Suprapubic skin (tissue), 4 donors: Measurements from ENCODE around the gene EEPD1. TPM values are rescaled to one million over a fixed set of nuclear protein-coding genes. Genes with fewer than 3 reads are reported as not detected.

Experiments
- DNase-seq, 2 donors: peaks; one replicate each; pipeline ENCODE4 v3.0.0-alpha.2; 2019; ENCODE audit warnings: low spot score in 2 of 2
- H3K27ac ChIP-seq: fragments of 200-600 bp; sonication (generic); one replicate; pipeline ENCODE4 v1.5.1; 2019
- H3K27me3 ChIP-seq: fragments of 200-600 bp; sonication (generic); one replicate; pipeline ENCODE4 v1.5.1; 2019
- H3K36me3 ChIP-seq: fragments of 200-600 bp; sonication (generic); one replicate; pipeline ENCODE4 v1.5.1; 2019
- H3K4me1 ChIP-seq: fragments of 200-600 bp; sonication (generic); one replicate; pipeline ENCODE4 v1.5.1; 2019
- H3K4me3 ChIP-seq: fragments of 200-600 bp; sonication (generic); one replicate; pipeline ENCODE4 v1.5.1; 2019; ENCODE audit warnings: mild to moderate bottlenecking
- H3K9me3 ChIP-seq: fragments of 200-600 bp; sonication (generic); one replicate; pipeline ENCODE4 v1.5.1; 2019
- EP300 ChIP-seq: sonication (generic); formaldehyde crosslinking; IDR thresholded peaks from one replicate; pipeline ENCODE4 v1.6.1; 2017; ENCODE audit warnings: antibody characterized with exemption
- POLR2A ChIP-seq, 2 donors: fragments of 450-650 bp; IDR thresholded peaks; one replicate each; pipeline ENCODE4 v1.6.1; 2017; ENCODE audit warnings: antibody characterized with exemption in 2 of 2, mild to moderate bottlenecking in 2 of 2, moderate library complexity in 2 of 2
- POLR2AphosphoS5 ChIP-seq, 3 donors: sonication (generic); formaldehyde crosslinking; IDR thresholded peaks; one replicate each; pipeline ENCODE4 v1.6.1; 2017; ENCODE audit warnings: antibody characterized with exemption in 3 of 3
- WGBS: methylation state at CpG from one replicate; pipeline ENCODE4 v1.1.5; 2018; 5-methylcytosine and 5-hydroxymethylcytosine counted together
- total RNA-seq, 4 donors: library from RNA; depleted of rRNA; stranded (reverse); fragments of >200 nt; gene quantifications; one replicate each; pipeline ENCODE4 v1.1.0, GENCODE V29; 2016
- TF ChIP-seq, protein P1 (sequence below), 2 donors: fragments of 200-600 bp in 1 of 2; fragments of 450-650 bp in 1 of 2; sonication (generic) in 1 of 2; IDR thresholded peaks; one replicate each; pipeline ENCODE4 v1.5.1; 2016 to 2019; ENCODE audit warnings: antibody characterized with exemption in 2 of 2, mild to moderate bottlenecking in 1 of 2, moderate library complexity in 1 of 2

The EEPD1 gene
- total RNA-seq, 4 donors from 2014 or later = 11.7 to 18.2 (median 16.1) TPM

DNA sequence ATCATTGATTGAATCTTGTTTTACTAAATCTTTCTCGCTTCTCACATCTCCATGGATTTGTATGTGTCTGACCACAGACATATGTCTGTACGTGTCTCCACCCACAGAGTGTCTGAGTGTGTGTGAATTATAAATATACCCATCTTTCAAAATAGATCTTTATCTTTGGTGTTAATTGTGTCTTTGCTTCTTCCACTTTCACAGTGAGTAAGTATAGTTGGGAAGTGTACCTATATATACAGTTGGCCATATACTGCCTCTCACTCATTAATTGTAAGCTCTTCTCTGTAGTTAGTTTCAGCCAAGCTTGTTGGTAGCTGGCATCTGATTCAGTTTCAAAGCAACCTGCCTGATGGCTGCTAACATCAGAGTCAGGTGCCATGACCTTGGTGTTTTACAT lies 18.4 kb downstream of the EEPD1 start:
- 30% methylated on average over 2 of the region's 2 CpGs for WGBS
- no peaks in the 10 kb centered on the region for H3K27me3 ChIP-seq
- no peaks in the 10 kb centered on the region for H3K36me3 ChIP-seq
- H3K4me3 ChIP-seq = no peak overlapping the region
- H3K27ac ChIP-seq = no peak overlapping the region
- no peaks in the 10 kb centered on the region for H3K9me3 ChIP-seq
- peaks cover 15% of the 10 kb centered on the region for H3K4me1 ChIP-seq
- DNase-seq = no peak
- no peak for TF ChIP-seq POLR2A (IDR thresholded peaks at IDR 0.05)
- TF ChIP-seq EP300 = no peak
- no peak for TF ChIP-seq POLR2AphosphoS5 (IDR thresholded peaks at IDR 0.05)
- TF ChIP-seq, protein P1, sequence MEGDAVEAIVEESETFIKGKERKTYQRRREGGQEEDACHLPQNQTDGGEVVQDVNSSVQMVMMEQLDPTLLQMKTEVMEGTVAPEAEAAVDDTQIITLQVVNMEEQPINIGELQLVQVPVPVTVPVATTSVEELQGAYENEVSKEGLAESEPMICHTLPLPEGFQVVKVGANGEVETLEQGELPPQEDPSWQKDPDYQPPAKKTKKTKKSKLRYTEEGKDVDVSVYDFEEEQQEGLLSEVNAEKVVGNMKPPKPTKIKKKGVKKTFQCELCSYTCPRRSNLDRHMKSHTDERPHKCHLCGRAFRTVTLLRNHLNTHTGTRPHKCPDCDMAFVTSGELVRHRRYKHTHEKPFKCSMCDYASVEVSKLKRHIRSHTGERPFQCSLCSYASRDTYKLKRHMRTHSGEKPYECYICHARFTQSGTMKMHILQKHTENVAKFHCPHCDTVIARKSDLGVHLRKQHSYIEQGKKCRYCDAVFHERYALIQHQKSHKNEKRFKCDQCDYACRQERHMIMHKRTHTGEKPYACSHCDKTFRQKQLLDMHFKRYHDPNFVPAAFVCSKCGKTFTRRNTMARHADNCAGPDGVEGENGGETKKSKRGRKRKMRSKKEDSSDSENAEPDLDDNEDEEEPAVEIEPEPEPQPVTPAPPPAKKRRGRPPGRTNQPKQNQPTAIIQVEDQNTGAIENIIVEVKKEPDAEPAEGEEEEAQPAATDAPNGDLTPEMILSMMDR (IDR thresholded peaks at IDR 0.05) = no peak

DNA sequence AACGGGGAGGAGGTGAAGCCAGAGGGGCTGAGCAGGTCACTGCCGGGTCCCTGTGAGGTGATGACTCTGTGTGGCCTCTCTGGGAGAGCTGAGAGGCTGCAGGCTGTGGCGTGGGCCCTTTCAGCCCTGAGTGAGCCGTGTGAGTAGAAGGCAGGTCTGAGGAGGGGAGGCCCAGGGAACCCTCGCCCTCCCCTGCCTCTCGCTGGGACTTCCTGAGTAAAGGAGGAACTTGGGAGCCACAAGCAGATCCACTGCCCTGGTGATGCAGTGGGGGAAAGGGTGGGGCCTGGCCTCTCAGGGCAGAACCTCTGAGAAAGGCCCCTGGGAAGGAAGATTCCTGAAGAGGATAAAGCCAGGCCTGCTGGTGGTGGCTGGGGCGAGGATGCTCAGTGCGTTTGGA lies 22.8 kb downstream of the EEPD1 start:
- peak overlapping the region; percentile 2 for H3K27ac ChIP-seq
- 62% methylated on average over 8 of the region's 8 CpGs for WGBS
- DNase-seq = no peak

DNA sequence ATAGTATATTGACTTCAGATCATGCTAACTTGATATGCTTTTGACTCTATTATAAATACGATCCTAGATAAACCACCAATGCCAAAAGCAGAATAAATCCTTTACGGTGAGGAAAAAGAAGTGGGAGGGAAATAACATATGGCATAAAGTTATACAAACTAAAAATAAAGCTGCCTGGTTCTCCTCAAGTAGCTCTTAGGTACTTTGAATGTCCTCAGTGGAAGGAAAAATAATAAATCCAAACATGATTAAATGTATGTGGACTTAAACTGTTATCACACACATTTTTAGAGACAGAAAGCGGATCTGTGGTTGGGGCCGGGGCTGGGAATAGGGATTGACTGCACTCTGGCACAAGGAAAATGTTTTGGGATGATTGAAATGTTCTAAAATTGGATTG lies 23.6 kb downstream of the EEPD1 start:
- no peaks in the 10 kb centered on the region for H3K9me3 ChIP-seq

More for the DNA sequence above, 22.8 kb downstream of the EEPD1 start:
- H3K9me3 ChIP-seq = no peaks in the 10 kb centered on the region
- H3K27me3 ChIP-seq = no peaks in the 10 kb centered on the region
- no peak overlapping the region for H3K4me3 ChIP-seq
- TF ChIP-seq, protein P1 (IDR thresholded peaks at IDR 0.05) = no peak
- TF ChIP-seq POLR2AphosphoS5 (IDR thresholded peaks at IDR 0.05) (no peak), EP300 (no peak), POLR2A (IDR thresholded peaks at IDR 0.05) (no peak)
- peaks cover 19% of the 10 kb centered on the region for H3K4me1 ChIP-seq
- no peaks in the 10 kb centered on the region for H3K36me3 ChIP-seq

DNA sequence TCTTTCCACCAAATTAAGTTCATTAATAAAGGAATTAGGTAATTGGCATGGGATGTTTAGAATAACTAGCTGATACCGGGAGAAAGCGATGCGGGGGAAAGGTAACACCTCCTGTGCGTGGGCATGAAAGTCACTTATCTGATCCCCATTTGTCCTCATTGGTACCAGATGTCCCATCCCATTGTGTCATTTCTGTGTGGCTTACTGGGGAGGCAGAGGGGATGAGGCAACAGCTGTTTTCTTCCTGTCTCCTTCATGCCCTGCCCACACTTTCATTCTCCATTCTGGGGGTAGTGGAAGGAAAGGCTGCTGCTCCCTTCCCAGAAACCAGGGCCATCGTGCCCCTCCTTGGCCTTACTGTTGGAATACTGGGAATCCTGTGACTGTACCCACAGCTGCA lies 27.1 kb downstream of the EEPD1 start:
- TF ChIP-seq, protein P1 (IDR thresholded peaks at IDR 0.05) = no peak
- no peak for TF ChIP-seq POLR2A (IDR thresholded peaks at IDR 0.05)
- TF ChIP-seq EP300 = no peak
- no peak overlapping the region for H3K27ac ChIP-seq
- H3K27me3 ChIP-seq = no peaks in the 10 kb centered on the region
- no peaks in the 10 kb centered on the region for H3K36me3 ChIP-seq
- H3K4me3 ChIP-seq = no peak overlapping the region
- WGBS = 93% methylated on average over 5 of the region's 5 CpGs
- peaks cover 29% of the 10 kb centered on the region for H3K4me1 ChIP-seq
- H3K9me3 ChIP-seq = no peaks in the 10 kb centered on the region
- no peak for DNase-seq

More for the DNA sequence above, 23.6 kb downstream of the EEPD1 start:
- Histone ChIP-seq H3K27ac (no peak overlapping the region), H3K4me1 (peaks cover 18% of the 10 kb centered on the region), H3K27me3 (no peaks in the 10 kb centered on the region), H3K4me3 (no peak overlapping the region), H3K36me3 (no peaks in the 10 kb centered on the region)
- no peak for DNase-seq
- 79% methylated on average over 4 of the region's 4 CpGs for WGBS
- TF ChIP-seq POLR2AphosphoS5 (IDR thresholded peaks at IDR 0.05) (no peak), EP300 (no peak), POLR2A (IDR thresholded peaks at IDR 0.05) (no peak)
- TF ChIP-seq, protein P1 (IDR thresholded peaks at IDR 0.05) = no peak

DNA sequence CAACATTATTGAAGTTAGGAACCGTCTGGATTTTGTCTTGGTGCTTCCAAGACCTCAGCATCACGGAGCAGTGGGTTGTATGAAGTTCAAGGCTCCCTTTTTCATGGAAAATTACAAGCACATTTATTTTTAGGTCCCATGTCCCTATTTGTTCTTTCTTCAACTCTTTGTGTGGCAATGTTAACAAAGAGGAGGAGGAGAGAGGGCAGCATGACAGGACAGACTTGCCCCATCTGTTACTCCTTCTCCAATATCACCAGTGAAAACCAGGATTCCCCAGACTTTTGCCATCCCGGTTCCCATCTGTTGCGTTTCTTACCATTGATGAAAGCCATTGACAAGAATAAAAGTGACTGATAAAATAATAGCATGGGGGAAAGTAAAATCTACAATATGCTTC lies 28.6 kb downstream of the EEPD1 start:
- whole genome bisulfite sequencing = 81% methylated on average over 4 of the region's 4 CpGs

More for the DNA sequence above, 28.6 kb downstream of the EEPD1 start:
- TF ChIP-seq POLR2AphosphoS5 (IDR thresholded peaks at IDR 0.05) (no peak), POLR2A (IDR thresholded peaks at IDR 0.05) (no peak), EP300 (no peak)
- TF ChIP-seq, protein P1 (IDR thresholded peaks at IDR 0.05) = no peak
- Histone ChIP-seq H3K9me3 (no peaks in the 10 kb centered on the region), H3K27ac (no peak overlapping the region), H3K36me3 (no peaks in the 10 kb centered on the region), H3K4me1 (peaks cover 14% of the 10 kb centered on the region), H3K4me3 (no peak overlapping the region), H3K27me3 (no peaks in the 10 kb centered on the region)
- DNase-seq = no peak
